Measurements from ENCODE around the gene LNX1. TPM values are rescaled to one million over a fixed set of nuclear protein-coding genes. Genes with fewer than 3 reads are reported as not detected.

LNX1 gene
- total RNA-seq, 1 donor from 2014 or later: 5.4 TPM

DNA sequence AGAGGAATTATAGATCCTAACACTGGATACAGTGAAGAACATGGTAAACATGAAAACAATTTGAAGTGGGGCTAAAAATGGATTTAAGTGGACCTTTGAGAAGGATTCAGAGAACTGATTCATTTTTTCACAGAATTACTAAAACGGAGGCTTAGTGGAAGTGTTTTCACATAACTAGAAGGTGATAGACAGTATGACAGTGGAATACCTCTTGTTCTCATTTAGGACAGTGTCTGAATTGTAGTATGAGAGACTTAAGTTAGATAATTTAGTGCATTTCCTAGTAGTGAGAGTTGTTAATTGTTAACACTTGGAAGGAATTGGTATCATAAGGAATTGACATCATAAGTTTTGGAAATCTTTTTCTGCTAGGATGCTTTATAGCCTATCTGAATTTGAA is 149.7 kb downstream of the LNX1 start:
- Histone ChIP-seq H3K4me1 (no peaks in the 10 kb centered on the region), H3K27me3 (ENCODE audit: low read depth) (no peaks in the 10 kb centered on the region), H3K27ac (no peak overlapping the region), H3K4me3 (no peak overlapping the region), H3K36me3 (peaks cover 47% of the 10 kb centered on the region), H3K9me3 (no peaks in the 10 kb centered on the region)
- intact Hi-C loops (cut with DNase I): no loop called here
- ATAC-seq: no peak
- TF ChIP-seq, protein P1, sequence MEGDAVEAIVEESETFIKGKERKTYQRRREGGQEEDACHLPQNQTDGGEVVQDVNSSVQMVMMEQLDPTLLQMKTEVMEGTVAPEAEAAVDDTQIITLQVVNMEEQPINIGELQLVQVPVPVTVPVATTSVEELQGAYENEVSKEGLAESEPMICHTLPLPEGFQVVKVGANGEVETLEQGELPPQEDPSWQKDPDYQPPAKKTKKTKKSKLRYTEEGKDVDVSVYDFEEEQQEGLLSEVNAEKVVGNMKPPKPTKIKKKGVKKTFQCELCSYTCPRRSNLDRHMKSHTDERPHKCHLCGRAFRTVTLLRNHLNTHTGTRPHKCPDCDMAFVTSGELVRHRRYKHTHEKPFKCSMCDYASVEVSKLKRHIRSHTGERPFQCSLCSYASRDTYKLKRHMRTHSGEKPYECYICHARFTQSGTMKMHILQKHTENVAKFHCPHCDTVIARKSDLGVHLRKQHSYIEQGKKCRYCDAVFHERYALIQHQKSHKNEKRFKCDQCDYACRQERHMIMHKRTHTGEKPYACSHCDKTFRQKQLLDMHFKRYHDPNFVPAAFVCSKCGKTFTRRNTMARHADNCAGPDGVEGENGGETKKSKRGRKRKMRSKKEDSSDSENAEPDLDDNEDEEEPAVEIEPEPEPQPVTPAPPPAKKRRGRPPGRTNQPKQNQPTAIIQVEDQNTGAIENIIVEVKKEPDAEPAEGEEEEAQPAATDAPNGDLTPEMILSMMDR (IDR thresholded peaks at IDR 0.05): no peak
- no peak for DNase-seq

DNA sequence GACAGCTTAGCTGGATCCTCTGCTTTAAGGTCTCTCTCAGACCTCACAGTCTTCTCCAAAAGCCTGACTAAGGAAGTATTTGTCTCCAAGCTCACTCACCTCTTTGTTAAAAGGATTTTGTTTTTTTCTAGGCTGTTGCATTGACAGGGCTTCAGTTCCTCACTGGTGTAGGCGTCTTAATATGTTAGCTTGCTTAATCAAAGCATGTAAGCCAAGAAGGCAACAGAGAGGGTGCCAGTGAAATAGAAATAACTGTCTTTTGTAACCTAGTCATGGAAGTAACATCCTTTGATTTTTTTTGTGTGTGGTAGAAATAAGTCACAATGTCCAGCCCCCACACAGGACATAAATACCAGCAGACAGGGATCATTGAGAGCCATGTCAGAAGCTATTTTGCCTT is 155.0 kb downstream of the LNX1 start:
- no peaks in the 10 kb centered on the region for H3K27me3 ChIP-seq (ENCODE audit: low read depth)
- ATAC-seq (no peak), DNase-seq (no peak)
- H3K9me3 ChIP-seq: no peaks in the 10 kb centered on the region
- no peaks in the 10 kb centered on the region for H3K4me1 ChIP-seq
- intact Hi-C loops (cut with DNase I): no loop called here
- TF ChIP-seq, protein P1 (IDR thresholded peaks at IDR 0.05): no peak
- no peak overlapping the region for H3K27ac ChIP-seq
- H3K36me3 ChIP-seq: peaks cover 45% of the 10 kb centered on the region
- H3K4me3 ChIP-seq: no peak overlapping the region

DNA sequence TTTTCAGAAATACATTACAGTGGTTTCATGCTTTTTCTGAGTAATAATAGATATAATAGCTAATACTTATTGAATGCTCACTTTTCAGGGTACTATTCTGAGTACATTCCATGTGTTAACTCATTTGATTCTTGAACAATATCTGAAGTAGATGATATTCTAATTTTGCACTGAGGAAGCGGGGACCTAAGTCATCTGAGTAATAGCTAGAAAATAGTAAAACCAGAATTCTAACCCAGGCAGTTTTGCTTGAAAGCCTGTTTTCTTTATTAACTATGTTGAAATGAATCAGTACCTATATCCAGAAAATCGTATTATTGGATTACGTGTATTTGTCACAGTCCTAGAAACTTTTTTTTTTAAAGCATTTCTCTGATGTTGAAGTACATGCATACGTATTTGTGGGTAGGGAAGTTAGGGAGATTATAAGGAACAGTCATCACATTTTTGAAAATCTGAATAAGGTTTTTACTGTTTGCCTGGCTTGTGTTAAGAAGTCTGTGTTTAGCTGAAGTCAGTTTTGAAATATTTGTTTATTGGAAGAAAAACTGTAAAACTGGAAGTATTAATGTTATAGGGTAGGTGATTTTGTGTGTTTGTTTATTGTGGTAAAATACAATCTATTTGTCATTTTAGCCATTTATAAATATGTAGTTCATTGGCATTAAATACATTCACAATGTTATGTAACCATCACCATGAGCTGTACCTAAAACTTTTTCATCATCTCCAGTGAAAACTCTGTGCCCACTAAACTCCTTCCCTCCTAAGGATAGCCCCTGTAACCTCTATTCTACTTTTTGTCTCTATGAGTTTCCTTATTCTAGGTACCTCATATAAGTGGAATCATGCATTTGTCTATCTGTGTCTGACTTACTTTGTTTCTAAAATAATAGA is 158.5 kb downstream of the LNX1 start:
- H3K4me3 ChIP-seq: no peak overlapping the region
- H3K36me3 ChIP-seq: peaks cover 80% of the 10 kb centered on the region

DNA sequence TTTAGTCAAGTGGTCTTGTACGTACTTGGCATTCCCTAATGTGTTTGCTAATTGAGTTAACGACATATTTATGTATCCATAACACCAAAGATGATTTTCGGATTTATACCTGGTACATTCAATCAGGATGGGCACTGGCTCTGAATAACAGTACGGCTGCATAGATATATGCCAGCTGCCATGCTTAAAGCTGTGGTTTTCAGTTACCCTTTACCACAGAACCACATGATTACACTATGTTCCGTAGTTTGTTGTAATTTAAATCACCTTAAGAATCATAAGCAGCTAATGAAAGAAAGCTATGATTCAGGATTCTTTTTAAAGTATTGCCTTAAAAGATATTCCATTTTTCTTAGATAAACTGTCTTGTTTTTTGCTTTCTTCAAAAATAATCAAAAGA is 160.2 kb downstream of the LNX1 start:
- Histone ChIP-seq H3K9me3 (no peaks in the 10 kb centered on the region), H3K4me3 (no peak overlapping the region), H3K36me3 (peaks cover 81% of the 10 kb centered on the region), H3K27ac (no peak overlapping the region), H3K27me3 (ENCODE audit: low read depth) (no peaks in the 10 kb centered on the region), H3K4me1 (no peaks in the 10 kb centered on the region)
- ATAC-seq: no peak
- intact Hi-C loops (cut with DNase I): no loop called here
- no peak for DNase-seq
- TF ChIP-seq, protein P1 (IDR thresholded peaks at IDR 0.05): no peak

More for the DNA sequence above, 158.5 kb downstream of the LNX1 start:
- Histone ChIP-seq H3K27me3 (ENCODE audit: low read depth) (no peaks in the 10 kb centered on the region), H3K27ac (no peak overlapping the region), H3K4me1 (no peaks in the 10 kb centered on the region), H3K9me3 (no peaks in the 10 kb centered on the region)
- ATAC-seq (no peak), DNase-seq (no peak)
- intact Hi-C loops (cut with DNase I): no loop called here
- TF ChIP-seq, protein P1 (IDR thresholded peaks at IDR 0.05): no peak

DNA sequence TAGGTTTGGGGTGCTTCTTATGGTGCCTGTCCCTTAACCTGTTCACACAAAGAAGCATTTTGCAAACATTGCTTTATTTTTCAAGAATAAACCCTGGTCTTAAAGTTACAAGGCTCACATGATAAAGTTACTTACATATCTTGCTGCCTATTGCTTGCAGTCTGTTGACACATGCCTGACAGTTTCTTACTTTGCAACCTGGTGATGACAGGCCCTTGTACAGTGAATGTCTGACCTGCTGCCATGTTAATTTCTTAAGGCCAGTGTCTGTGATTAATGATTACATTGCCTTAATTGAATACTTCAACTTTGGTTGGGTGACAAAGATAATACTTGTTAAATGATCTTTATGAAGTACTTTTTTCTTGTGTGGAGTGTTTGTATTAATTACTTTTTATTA is 163.9 kb downstream of the LNX1 start:
- TF ChIP-seq, protein P1 (IDR thresholded peaks at IDR 0.05): no peak
- Histone ChIP-seq H3K4me1 (no peaks in the 10 kb centered on the region), H3K36me3 (peaks cover 72% of the 10 kb centered on the region), H3K27me3 (ENCODE audit: low read depth) (no peaks in the 10 kb centered on the region), H3K27ac (no peak overlapping the region), H3K4me3 (no peak overlapping the region), H3K9me3 (no peaks in the 10 kb centered on the region)
- intact Hi-C loops (cut with DNase I): no loop called here
- DNase-seq (no peak), ATAC-seq (no peak)

Data from lower lobe of right lung (tissue), 2 donors.